ENCODE data around the gene JCAD.
A peak's percentile ranks its signal among the peaks of the same experiment; 100 is the strongest.
"Not testable (repeated sequence)": the region's sequence is repeated elsewhere in the genome, so short reads cannot be mapped to it uniquely, and the experiment has no call there.

The JCAD gene

GRCh38 chr10:30011956-30012647 lies 47.3 kb downstream of the JCAD start:
- no peak overlapping the region for H3K27ac ChIP-seq
- TF ChIP-seq CTCF (conservative IDR thresholded peaks at IDR 0.05) (no peak), ZFX (IDR thresholded peaks at IDR 0.05) (no peak)

GRCh38 chr10:30011396-30011795 lies 48.0 kb downstream of the JCAD start:
- TF ChIP-seq ZFX (IDR thresholded peaks at IDR 0.05): no peak
- TF ChIP-seq CTCF (conservative IDR thresholded peaks at IDR 0.05): no peak
- H3K27ac ChIP-seq: no peak overlapping the region

GRCh38 chr10:30007406-30007805 lies 52.0 kb downstream of the JCAD start:
- TF ChIP-seq ZFX (IDR thresholded peaks at IDR 0.05) (no peak), CTCF (conservative IDR thresholded peaks at IDR 0.05) (no peak)
- H3K27ac ChIP-seq: no peak overlapping the region

GRCh38 chr10:30006410-30006809 lies 53.0 kb downstream of the JCAD start:
- no peak overlapping the region for H3K27ac ChIP-seq
- TF ChIP-seq ZFX (IDR thresholded peaks at IDR 0.05) (no peak), CTCF (conservative IDR thresholded peaks at IDR 0.05) (no peak)

- H3K27ac ChIP-seq: not testable (repeated sequence)
These were observed 54.3 kb downstream of the JCAD start for GRCh38 chr10:30005116-30005515.

- H3K27ac ChIP-seq: no peak overlapping the region
- TF ChIP-seq CTCF (conservative IDR thresholded peaks at IDR 0.05) (peak; percentile 96), ZFX (IDR thresholded peaks at IDR 0.05) (no peak)
These were observed 56.7 kb downstream of the JCAD start for GRCh38 chr10:30002426-30003266.

- no peak overlapping the region for H3K27ac ChIP-seq
- TF ChIP-seq CTCF (conservative IDR thresholded peaks at IDR 0.05): no peak
- TF ChIP-seq ZFX (IDR thresholded peaks at IDR 0.05): no peak
These were observed 58.4 kb downstream of the JCAD start for GRCh38 chr10:30000802-30001571.
